PFSK-1 (cell line): ENCODE measurements around the gene TNP2.

Experiments used
- REST ChIP-seq, 2 experiments: IDR thresholded peaks; 2 replicates each; pipeline versions ENCODE4 v1.6.1 to v1.8.0; 2011 to 2012; ENCODE audit warnings: low read depth in 2 of 2, low read length in 2 of 2, control low read depth in 1 of 2, inconsistent platforms in 1 of 2, mild to moderate bottlenecking in 1 of 2, moderate library complexity in 1 of 2; ENCODE audit not compliant: insufficient read depth in 1 of 2
- TAF1 ChIP-seq: IDR thresholded peaks from 2 replicates; pipeline ENCODE4 v1.6.1; 2012; ENCODE audit warnings: low read length, control low read depth, borderline replicate concordance; ENCODE audit not compliant: insufficient read depth

DNA sequence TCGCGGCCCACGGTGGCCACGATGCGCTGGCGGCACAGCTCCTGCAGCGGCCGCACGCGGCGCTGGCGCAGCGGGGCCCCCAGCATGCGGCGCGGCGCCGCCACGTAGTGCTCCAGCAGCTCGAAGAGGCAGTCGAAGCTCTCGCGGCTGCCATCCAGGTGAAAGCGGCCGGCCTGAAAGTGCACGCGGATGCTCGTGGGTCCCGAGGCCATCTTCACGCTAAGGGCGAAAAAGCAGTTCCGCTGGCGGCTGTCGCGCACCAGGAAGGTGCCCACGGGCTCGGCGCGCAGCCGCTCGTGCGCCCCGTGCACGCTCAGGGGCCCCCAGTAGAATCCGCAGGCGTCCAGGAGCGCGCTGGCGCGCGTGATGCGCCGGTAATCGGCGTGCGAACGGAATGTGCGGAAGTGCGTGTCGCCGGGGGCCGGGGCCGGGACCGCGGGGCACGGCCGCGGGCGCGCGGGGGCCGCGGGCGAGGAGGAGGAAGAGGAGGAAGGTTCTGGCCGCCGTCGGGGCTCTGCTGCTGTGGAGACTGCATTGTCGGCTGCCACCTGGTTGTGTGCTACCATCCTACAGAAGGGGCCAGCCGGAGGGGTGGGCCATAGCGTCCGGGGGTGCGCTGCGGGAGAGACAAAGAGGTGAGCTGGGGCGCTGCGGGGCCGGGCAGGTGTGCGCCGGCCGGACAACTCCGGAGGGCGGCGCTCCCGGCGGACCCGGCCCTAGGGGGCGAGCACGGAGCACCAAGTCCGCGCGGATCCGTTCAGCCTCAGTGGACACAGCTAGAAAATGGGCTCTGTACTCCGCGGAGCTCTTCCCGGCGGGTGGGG lies 14.0 kb downstream of the TNP2 start:
- TF ChIP-seq REST (IDR thresholded peaks at IDR 0.05; ENCODE audit: insufficient read depth in 1 of 2, low read depth in 2 of 2, low read length in 2 of 2): no peak
- no peak for TF ChIP-seq TAF1
